NCI-H2107 treated with DMSO at 0.1 percent for 48 hours (cell line): ENCODE data around the gene MOXD1.

Source experiments
- DNase-seq: peaks from one replicate; lab custom pipeline; 2025; ENCODE audit not compliant: unreplicated experiment; lab: John Stamatoyannopoulos, UW

Gene MOXD1

GRCh38 chr6:132400883-132401617 lies at the start of gene MOXD1:
Gene MOXD1 (minus strand): TSS chr6:132401475. CDS start chr6:132401426, 49 bp downstream.
- DNase-seq, result no peak

DNA sequence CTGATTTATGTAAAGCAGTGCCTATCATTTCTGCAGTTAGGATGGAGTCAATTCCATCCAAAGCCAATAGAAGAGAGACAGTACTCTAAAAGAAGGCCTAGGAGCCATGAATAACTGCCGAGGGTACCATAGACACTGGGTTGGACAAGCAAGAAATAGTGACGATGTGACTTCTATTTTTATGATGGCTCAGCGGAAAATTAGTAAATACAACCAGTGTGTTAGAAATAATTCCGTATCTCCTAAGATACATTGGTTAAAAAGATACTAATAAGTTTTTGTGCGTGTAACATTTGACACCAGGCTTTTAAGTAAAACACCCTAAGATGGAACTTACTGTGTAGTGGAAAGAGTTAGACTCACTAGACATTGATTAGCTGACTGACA lies 45.6 kb upstream of the MOXD1 start:
- no peak for DNase-seq

GRCh38 chr6:132446141-132446854 lies 45.0 kb upstream of the MOXD1 start:
- no peak for DNase-seq

DNA sequence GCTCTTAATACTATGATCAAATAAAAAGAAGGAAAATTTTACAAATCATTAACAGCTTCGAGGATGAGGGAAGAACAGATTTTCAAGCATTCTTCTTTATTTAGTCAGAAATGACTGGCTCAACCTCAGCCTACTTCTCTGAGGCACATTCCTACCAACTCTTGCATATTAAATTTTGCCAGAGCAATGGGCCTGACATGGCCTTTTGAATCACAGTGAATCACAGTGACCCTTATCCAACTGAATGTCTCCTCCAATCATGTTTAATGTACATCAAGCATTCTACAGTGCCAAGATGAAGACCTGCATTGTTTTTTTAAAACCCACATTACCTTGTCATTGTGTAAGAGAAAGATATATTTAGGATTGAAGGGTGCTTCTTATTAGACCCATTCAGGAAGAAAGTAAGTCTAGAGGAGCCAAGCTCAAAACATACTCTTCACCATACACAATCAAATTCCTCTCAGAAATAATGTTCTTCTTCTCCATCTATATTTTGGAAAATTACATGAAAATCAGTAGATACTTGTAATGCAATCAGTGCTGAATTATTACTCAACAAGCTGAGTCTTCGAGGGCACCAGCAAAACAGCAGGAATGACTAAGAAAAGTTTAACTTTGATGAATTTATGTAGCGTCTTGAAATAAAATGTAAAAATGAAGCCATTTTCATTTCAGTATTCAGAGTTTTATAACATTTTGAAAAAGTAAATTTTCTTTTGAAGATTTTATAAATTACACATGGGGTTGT lies 44.1 kb upstream of the MOXD1 start:
- DNase-seq, result no peak

DNA sequence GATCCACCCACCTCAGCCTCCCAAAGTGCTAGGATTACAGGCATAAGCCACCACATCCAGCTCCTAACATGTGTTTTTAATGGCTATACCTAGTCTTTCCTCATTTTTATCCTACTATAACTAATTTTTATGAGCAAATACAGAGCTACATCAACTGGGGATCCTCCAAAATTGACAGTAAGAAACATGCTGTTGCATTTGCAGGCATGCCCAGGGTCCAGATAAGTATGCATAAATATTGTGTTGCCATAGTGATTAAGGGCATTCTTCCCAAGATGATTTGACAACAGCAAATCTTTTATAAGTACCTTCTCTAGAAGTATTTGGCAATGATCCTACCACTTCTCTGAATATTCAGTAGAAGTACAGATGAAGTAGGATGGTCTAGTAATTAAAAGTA lies 41.9 kb upstream of the MOXD1 start:
- DNase-seq, result no peak

DNA sequence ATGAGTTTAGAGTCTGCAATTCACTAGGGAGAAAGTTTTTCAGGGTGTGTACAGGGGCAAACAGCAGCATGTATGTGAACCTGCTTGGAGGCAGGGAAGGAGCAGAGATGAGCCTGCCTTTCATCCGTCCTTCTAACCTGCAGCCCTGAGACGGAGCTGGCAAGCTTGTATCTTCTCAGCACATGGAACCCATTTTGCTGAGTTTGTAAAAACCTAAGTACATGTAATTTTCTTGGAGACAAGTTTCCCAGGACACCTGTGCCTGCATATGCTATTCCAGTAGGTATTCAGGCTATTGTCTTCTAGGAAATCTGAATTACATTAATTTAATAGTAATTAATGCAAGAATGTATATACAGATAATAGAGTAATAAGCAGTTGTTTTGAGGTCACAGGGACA lies 28.8 kb upstream of the MOXD1 start:
- no peak for DNase-seq

- DNase-seq, result peak; percentile 38
These were observed 23.9 kb upstream of the MOXD1 start for GRCh38 chr6:132425176-132425575.

DNA sequence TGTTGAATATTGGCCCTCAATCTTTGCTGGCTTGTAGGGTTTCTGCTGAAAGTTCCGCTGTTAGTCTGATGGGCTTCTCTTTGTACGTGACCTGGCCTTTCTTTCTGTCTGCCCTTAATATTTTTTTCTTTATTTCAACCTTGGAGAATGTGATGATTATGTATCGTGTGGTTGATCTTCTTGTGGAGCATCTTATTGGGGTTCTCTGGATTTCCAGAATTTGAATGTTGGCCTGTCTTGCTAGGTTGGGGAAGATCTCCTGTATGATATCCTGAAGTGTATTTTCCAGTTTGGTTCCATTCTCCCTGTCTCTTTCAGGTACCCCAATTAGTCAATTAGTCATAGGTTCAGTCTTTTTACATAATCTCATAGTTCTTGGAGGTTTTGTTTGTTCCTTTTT lies 22.6 kb upstream of the MOXD1 start:
- no peak for DNase-seq

- DNase-seq, result no peak
These were observed 17.1 kb upstream of the MOXD1 start for GRCh38 chr6:132418235-132418965.

DNA sequence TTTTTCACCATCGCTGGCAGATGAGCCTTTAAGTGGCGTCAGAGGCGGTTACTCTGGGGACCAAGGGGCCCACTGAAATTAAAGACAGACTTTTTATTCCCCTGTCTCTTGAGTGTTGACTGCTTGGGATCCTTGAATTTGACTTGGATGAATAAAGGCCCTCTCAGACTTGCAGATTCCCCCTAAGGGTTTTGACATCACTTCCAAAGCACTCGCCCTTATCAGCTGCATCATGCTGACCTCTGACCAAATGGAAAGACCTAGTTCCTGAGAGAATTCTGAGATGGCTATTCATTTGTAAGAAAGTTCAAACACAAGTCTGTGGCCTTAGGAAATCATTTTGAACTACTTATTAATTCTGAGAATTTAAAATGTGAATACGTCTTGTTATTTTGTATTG lies 13.5 kb upstream of the MOXD1 start:
- no peak for DNase-seq

GRCh38 chr6:132414322-132414721 lies 13.0 kb upstream of the MOXD1 start:
- no peak for DNase-seq

GRCh38 chr6:132413499-132413802 lies 12.2 kb upstream of the MOXD1 start:
- no peak for DNase-seq

DNA sequence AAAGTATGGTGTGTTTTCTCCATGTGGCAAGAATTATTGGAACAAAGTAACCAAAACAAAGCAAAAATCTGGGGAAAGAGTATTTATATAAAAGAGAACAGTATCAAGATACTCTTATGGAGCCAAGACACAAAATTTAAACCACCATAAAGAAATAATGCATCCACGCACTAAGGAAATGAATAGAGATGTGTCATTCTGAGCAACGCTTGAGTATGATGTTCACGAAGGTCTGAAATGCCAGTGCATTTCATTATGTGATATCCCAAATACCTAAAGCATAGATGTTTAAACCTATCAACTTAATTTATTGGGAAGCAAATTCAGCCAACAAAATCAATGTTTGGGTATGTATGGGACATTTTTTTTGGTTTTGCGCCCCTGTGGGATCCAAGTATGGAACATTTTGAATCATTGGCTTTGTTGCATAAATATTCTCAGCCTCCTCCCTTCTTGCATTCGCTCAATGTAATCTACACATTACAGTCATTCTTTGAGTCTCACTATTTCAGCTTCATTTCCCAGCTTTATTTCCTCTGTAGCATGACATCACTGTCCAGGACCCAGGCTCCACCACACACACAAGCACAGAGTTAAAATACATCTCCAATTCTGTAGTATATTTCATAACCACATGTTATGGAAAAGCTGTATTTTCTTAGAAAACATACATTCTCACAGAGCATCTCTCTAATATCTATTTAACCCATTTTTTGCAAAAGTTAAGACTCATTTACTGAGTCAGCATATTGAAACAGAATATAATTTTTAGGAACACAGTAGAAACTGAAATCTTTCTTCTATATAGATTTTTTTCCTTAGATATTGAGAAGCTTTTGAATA lies 11.6 kb upstream of the MOXD1 start:
- DNase-seq, result no peak

DNA sequence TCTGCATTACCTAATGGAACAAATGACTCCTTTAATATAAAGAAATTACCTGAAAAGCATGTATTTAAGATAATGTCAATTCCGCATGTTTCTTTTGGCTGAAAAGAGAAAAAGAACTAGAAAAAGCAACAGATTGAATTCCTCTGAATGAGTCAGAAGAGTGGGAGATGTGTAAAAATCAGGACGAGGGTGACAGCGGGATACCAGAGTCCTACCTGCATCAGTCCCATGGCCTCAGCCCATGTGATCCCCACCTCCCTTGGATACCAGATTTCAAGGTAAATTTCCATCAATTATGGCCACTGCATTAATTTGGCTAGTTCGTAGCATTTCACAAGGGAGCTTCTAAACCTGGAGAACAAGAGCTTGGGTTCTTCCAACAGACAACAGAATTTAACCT lies 10.0 kb upstream of the MOXD1 start:
- DNase-seq, result no peak

- DNase-seq, result no peak
These were observed 9.6 kb upstream of the MOXD1 start for GRCh38 chr6:132410830-132411229.

GRCh38 chr6:132405143-132405915 lies 4.1 kb upstream of the MOXD1 start:
- DNase-seq, result no peak

- DNase-seq, result no peak
These were observed 3.5 kb upstream of the MOXD1 start for GRCh38 chr6:132404736-132405135.

DNA sequence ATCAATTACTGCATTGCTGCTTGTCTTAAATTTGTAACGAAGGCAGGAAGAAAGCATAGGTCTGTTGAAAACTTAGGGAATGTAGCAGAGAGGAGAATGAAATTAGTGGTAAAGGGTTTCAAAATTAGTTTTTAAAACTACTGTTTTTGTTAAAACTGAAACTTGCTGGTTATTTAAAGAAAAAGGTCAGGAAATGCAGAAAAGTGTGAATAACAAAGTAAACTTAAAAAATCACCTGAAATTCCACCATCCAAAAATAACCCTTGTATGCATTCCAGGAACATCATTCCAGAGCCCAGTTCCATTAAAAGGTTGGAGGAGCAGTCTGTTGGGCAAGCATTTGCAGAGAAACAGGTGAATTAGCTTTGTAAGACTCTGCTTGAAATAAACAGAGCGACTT lies 3.1 kb upstream of the MOXD1 start:
- DNase-seq, result no peak

GRCh38 chr6:132401618-132402285 lies 477 bp upstream of the MOXD1 start:
- DNase-seq, result no peak
